Lower leg skin (tissue), 4 donors: ENCODE data around the gene SNAPC1. TPM values are rescaled to one million over a fixed set of nuclear protein-coding genes. Genes with fewer than 3 reads are reported as not detected.

ENCODE experiments used
- DNase-seq, 2 donors: peaks; one replicate each; pipeline ENCODE4 v3.0.0-alpha.2; 2019; ENCODE audit warnings: low spot score in 2 of 2
- H3K4me3 ChIP-seq: fragments of 200-600 bp; sonication (generic); 2 replicates; pipeline ENCODE4 v1.5.1; 2017; ENCODE audit warnings: mild to moderate bottlenecking, low read depth; ENCODE audit not compliant: poor library complexity, severe bottlenecking
- POLR2A ChIP-seq, 2 donors: fragments of 450-650 bp; IDR thresholded peaks; one replicate each; pipeline ENCODE4 v1.6.1; 2016 to 2017; ENCODE audit warnings: antibody characterized with exemption in 2 of 2, mild to moderate bottlenecking in 1 of 2, moderate library complexity in 1 of 2
- WGBS, 2 donors: methylation state at CpG; one replicate each; pipeline ENCODE4 v1.1.5; 2018; 5-methylcytosine and 5-hydroxymethylcytosine counted together
- intact Hi-C: fragments of 100-400 bp; cut with DNase I; formaldehyde crosslinking; loops from one replicate; pipeline ENCODE4 v1.15.0; 2023; ENCODE audit warnings: low total_unique reads
- total RNA-seq, 4 donors: library from RNA; depleted of rRNA; stranded (reverse); fragments of >200 nt; gene quantifications; one replicate each; pipeline ENCODE4 v1.1.0, GENCODE V29; 2016
- TF ChIP-seq, protein P1 (sequence below), 3 donors: fragments of 450-650 bp; IDR thresholded peaks; one replicate each; pipeline ENCODE4 v1.5.1; 2016; ENCODE audit warnings: antibody characterized with exemption in 3 of 3, mild to moderate bottlenecking in 3 of 3, moderate library complexity in 2 of 3

The SNAPC1 gene
- total RNA-seq, 4 donors from 2014 or later, result 7.1 to 8.7 (median 8.0) TPM

GRCh38 chr14:61720294-61720661, 41.9 kb upstream of the SNAPC1 start:
- no peak overlapping the region for H3K4me3 ChIP-seq
- intact Hi-C loops, result loop anchor here (10.0 kb wide), 1 partner anchor 245 kb away; no protein-coding TSS in a partner anchor
- WGBS, 2 donors, result 77 to 81% methylated on average over 9 of the region's 9 CpGs
- DNase-seq, result no peak
- TF ChIP-seq, protein P1, sequence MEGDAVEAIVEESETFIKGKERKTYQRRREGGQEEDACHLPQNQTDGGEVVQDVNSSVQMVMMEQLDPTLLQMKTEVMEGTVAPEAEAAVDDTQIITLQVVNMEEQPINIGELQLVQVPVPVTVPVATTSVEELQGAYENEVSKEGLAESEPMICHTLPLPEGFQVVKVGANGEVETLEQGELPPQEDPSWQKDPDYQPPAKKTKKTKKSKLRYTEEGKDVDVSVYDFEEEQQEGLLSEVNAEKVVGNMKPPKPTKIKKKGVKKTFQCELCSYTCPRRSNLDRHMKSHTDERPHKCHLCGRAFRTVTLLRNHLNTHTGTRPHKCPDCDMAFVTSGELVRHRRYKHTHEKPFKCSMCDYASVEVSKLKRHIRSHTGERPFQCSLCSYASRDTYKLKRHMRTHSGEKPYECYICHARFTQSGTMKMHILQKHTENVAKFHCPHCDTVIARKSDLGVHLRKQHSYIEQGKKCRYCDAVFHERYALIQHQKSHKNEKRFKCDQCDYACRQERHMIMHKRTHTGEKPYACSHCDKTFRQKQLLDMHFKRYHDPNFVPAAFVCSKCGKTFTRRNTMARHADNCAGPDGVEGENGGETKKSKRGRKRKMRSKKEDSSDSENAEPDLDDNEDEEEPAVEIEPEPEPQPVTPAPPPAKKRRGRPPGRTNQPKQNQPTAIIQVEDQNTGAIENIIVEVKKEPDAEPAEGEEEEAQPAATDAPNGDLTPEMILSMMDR (IDR thresholded peaks at IDR 0.05), result no peak
- no peak for TF ChIP-seq POLR2A (IDR thresholded peaks at IDR 0.05)

- intact Hi-C loops, result loop anchor here (10.0 kb wide), 1 partner anchor 246 kb away; no protein-coding TSS in a partner anchor
- WGBS, 2 donors, result 76 to 78% methylated on average over 6 of the region's 6 CpGs
- no peak overlapping the region for H3K4me3 ChIP-seq
- TF ChIP-seq, protein P1 (IDR thresholded peaks at IDR 0.05), result no peak
- TF ChIP-seq POLR2A (IDR thresholded peaks at IDR 0.05), result no peak
- DNase-seq, result no peak
Observed at GRCh38 chr14:61720741-61721140, 41.5 kb upstream of the SNAPC1 start.

DNA sequence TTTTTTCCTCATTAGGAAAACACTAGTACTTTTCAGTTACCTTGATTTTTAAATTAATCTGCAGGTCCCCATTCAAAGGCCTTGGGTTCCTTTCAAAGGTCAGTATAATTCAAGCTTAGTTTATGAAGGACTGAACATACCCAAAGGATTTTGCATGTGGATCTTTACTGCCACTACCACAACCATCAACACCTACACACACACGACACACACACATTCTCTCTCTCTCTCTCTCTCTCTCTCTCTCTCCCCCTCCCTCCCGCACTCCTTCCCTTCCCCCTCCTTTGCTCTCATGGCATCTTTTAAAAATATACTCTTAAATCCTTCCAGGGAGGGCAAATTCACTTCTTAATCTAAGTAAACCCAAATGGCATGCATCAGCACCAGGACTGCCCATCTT, 38.1 kb upstream of the SNAPC1 start:
- WGBS, 2 donors, result 92 to 100% methylated on average over 2 of the region's 2 CpGs
- DNase-seq, result no peak
- no peak overlapping the region for H3K4me3 ChIP-seq
- TF ChIP-seq, protein P1 (IDR thresholded peaks at IDR 0.05), result no peak
- TF ChIP-seq POLR2A (IDR thresholded peaks at IDR 0.05), result no peak
- intact Hi-C loops, result loop anchor here (10.0 kb wide), 1 partner anchor 249 kb away; no protein-coding TSS in a partner anchor

DNA sequence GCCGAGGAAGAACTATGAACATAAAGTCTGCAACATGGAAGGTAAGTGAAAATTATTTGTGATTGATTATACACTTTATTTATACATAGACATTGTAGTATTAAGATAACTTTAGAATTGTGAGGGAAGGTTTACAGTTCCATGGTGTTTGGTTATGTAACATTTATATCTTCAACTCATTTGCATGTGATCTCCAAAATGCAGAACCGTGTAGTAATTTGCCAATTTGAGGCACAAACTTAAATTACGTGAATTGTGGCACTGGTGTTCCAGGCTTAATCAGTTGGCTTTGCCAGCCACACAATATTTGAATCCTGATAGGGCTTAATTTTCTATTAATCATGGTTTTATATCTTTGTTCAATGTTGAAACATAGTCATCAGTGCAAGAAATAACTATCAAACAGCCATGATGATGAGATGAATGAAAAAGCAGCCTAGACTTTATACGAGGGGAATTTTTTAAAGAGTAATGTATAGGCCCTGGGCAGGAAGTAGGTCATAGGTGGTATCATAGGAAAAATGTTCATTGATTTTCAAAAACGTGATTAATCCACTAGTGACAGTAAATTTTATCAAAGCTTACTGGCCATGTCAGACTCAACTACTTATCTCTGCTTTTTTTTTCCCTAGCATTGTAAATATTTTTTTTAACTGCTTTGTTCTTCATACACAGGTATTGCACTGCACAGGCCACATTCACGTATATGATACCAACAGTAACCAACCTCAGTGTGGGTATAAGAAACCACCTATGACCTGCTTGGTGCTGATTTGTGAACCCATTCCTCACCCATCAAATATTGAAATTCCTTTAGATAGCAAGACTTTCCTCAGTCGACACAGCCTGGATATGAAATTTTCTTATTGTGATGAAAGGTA, 35.2 kb upstream of the SNAPC1 start:
- intact Hi-C loops, result loop anchor here (10.0 kb wide), 1 partner anchor 252 kb away; no protein-coding TSS in a partner anchor
- 88% methylated on average over 7 of the region's 7 CpGs for WGBS, 2 donors
- no peak overlapping the region for H3K4me3 ChIP-seq
- TF ChIP-seq, protein P1 (IDR thresholded peaks at IDR 0.05), result no peak
- no peak for TF ChIP-seq POLR2A (IDR thresholded peaks at IDR 0.05)
- DNase-seq, result no peak

GRCh38 chr14:61730756-61731373, 31.4 kb upstream of the SNAPC1 start:
- intact Hi-C loops, result loop anchor here (10.0 kb wide), 1 partner anchor 104 kb away; no protein-coding TSS in a partner anchor

More at GRCh38 chr14:61730756-61731373, 31.4 kb upstream of the SNAPC1 start:
- DNase-seq, result no peak
- TF ChIP-seq POLR2A (IDR thresholded peaks at IDR 0.05), result no peak
- TF ChIP-seq, protein P1 (IDR thresholded peaks at IDR 0.05), result no peak
- no peak overlapping the region for H3K4me3 ChIP-seq
- WGBS, 2 donors, result 69 to 70% methylated on average over 2 of the region's 2 CpGs
